GM04504 (cell line): ENCODE data around the gene ARHGEF40.

ENCODE experiments used
- DNase-seq: peaks from one replicate; pipeline ENCODE4 v3.0.0-alpha.2; 2012; ENCODE audit warnings: low read depth

Gene ARHGEF40

DNA sequence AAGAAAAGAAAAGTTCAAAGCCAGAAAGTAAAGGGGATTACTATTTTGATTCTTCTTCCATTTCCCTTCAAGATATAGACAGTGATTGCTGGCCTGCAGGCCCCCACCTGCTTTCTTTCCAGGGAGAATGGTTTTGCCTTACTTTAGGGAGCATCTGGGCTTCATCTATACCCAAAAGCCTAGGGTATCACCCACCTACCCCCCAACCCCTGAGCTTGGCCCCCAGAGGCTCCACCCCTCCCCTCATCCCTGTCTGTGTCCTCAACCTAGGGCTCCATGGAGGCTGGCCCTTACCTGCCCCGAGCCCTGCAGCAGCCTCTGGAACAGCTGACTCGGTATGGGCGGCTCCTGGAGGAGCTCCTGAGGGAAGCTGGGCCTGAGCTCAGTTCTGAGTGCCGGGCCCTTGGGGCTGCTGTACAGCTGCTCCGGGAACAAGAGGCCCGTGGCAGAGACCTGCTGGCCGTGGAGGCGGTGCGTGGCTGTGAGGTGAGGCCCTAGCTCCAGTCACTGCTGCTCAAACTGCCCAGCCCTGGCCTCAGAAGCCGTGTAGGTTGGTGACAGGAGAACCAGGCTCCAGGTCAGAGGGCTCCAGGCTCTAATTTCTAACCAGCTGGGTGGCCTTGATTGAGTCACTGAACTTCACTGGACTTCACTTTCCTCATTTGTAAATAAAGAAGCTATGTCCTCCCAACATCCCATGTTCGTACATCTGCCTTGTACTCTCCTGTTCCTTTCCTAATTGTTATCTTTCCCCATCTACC is 13.6 kb downstream of the ARHGEF40 start:
- no peak for DNase-seq

DNA sequence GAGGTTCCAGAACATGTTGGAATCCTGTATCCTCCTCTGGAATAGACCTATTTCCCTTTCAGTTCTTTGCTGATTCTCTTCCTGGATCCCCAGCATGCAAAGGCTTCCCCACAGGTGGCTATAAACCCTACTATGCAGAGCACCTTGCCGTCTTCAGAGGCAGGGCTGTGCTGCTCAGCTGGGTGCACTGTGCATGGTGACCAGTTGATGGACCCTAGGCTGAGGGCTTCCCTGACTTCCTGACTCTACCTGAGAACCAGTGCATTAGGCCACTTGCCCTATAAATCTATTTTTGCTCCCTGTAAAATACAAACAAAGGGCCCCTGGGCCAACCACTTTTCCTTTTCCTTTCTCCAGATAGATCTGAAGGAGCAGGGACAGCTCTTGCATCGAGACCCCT is 14.3 kb downstream of the ARHGEF40 start:
- no peak for DNase-seq

DNA sequence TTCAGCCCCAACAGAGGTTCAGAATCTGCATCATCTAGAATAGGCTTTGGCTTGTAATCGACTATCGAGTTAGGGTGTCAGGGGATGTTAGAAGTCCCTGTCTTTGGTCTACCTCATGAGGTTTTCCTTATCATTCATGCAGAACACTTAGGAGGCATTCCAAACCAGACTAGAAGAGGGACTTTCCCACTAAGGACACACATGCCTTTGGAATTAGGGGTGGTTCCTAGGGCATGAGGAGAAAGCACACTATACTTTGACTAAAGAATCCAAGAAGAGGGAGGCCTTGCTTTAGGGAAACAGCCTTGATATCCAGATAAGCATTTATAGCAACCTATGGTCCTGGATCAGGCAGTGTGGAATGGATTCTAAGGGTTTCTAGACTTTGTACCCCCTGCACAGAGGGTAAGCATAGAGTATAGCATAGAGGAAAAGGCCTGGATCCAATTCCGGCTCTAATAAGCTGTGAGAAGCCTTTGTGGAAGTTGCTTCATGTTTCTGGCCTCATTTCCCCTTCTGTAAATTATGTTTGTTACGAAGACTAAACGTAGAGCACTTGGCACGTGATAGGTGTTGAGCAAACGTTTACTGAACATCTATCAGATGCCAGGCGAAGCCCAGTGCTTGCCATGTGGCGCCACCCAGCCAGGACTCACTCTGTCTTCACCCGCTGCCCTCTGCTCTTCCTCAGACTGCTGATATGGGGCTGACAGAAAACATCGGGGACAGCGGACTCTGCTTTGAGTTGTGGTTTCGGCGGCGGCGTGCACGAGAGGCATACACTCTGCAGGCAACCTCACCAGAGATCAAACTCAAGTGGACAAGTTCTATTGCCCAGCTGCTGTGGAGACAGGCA is 15.1 kb downstream of the ARHGEF40 start:
- no peak for DNase-seq

DNA sequence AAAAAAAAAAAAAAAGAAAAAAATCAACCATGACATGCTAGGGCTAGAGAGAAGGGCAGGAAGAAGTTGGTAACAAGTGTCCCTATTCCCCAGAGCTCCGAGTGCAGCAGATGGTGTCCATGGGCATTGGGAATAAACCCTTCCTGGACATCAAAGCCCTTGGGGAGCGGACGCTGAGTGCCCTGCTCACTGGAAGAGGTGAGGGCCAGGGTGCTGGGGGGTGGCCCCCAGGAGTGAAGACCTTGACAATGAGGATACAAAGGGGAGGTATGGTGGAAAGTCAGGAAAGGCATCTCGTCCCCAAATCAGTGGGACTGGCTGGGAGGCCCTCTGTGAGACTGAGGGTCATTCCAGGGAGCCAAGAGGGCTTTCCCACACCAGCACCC is 16.8 kb downstream of the ARHGEF40 start:
- DNase-seq: no peak

DNA sequence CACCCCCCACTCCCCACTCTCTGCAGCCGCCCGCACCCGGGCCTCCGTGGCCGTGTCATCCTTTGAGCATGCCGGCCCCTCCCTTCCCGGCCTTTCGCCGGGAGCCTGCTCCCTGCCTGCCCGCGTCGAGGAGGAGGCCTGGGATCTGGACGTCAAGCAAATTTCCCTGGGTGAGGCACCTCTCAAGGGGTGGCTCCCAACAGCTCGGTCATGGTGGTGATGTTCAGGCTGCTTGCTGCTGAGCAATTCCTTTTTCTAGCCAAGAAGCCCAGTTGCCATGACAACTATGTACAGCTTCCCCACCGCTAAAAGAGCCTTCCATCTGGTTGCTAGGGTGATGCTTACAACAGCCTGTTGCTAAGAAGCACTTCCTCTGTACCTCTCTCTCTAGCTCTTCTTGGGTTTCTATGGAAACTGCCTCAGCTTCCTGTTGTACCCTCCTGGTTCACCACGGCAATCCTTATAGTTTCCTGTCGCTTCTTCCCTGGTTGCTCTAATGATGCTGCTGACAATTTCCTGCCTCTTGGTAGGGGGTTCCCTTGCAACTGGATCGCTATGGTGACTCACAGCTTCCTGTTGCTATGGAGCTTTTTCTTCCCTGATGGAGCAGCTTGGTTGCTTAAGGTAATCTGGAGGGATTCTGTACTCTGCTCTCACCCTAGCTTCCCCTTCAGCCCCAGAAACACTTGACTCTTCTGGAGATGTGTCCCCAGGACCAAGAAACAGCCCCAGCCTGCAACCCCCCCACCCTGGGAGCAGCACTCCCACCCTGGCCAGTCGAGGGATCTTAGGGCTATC is 17.4 kb downstream of the ARHGEF40 start:
- DNase-seq: peak; percentile 75

DNA sequence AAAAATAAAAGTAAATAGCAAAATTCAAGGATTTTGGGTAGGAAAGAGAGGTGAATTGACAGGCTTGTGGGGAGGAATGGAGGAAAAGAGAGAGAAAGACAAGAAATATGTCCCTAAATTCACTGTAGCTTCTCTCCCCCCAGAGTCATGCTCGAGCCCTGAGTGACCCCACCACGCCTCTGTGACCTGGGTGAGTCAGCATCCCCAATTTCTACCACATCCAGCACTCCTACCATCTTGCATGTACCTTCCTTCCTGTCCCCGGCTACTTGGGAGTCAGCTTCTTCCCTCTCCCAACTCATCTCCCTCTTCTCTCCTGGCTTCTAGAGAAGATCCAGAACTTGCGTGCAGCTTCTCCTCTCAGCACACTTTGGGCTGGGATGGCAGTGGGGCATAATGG is 18.6 kb downstream of the ARHGEF40 start:
- no peak for DNase-seq

DNA sequence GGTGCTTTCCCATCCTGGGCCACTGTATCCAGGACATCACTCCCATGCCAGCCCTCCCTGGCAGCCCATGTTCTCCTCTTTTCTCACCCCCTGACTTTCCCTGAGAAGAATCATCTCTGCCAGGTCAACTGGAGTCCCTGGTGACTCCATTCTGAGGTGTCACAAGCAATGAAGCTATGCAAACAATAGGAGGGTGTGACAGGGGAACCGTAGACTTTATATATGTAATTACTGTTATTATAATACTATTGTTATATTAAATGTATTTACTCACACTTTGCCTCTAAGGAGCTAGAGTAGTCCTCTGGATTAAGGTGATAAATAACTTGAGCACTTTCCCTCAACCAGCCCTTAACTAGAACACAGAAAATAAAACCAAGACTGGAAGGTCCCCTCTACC is 19.2 kb downstream of the ARHGEF40 start:
- DNase-seq: no peak

DNA sequence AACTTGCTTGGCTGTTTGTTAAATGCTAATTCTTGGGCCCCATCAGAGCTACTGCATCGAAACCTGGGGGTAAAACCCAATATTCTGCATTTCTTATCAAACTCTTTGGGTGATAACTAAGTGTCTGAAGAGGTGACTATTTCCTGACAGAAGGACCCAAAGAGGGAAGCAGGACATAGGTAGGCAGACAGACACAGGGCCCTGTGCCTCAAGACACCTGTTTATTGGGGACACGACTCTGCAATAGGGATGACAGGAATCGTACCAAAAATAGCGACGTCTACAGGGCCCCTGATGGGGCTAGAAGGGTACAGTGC is 19.7 kb downstream of the ARHGEF40 start:
- no peak for DNase-seq

DNA sequence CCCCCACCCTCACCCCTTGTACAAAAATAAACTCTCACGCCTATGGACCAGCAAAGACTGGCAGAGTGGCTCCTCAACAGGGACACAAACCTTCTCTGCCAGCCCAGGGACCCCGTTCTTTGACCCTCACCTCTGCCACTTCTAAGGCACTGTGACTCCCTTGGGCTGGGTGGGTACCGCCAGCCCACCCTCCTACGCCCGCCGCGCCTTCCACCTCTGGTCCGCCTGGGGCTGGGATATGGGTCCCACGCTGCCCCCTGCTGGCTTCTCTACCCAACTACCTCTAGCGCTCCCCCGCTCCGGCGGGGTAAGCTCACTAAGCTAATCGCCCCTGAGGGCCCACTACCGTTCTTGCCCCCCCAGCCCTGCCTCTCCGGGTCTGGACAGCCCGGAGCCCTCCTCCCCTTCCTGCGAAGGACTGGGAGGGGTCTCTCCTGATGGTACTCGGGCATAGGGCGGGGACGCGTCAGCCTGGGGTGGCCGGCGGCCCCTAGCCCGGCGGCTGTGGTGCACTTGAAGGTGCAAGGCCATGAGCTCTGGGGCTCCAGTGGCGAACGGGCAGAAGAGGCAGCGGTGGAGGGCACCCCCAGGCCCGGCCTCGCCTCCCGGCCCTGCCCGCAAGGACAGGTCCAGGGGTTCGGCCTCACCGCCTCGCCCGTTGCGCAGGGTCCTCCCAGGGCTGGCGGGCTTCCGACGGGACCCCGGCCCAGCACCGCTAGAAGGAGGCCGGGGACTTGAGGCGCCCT is 20.3 kb downstream of the ARHGEF40 start:
- no peak for DNase-seq

DNA sequence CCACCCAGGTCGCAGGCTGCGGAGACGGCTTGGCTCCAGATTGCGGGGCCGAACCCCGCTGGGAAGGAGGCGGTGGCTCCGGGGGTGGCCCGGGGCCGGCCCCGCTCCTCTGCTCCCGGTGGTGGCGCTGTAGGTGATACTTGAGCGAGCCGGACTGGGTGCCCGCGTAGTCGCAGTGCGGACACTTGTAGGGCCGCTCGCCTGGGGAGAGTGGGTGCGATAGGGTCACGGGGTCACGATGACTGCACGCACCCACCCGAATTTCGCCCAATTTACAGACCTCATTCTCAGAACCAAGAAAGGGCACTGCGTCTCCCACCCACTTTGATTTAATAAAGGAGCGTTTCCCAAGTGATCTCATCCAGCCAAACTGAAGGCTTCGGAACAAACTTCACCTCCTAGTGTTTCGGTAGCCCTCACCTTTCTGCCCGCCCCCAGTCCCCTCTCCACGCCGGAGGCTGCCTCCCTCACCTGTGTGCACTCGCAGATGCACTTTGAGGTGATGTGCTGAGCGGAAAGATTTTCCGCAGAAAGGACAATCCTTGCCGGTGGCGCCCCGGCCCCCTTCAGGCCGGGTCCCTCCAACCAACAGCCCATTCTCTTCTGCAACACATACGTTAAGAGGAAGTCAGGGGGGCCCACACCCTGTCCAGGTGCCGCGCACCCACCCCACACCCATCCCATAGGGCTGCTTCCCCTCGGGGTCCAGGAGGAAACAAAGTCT is 21.0 kb downstream of the ARHGEF40 start:
- DNase-seq: no peak

DNA sequence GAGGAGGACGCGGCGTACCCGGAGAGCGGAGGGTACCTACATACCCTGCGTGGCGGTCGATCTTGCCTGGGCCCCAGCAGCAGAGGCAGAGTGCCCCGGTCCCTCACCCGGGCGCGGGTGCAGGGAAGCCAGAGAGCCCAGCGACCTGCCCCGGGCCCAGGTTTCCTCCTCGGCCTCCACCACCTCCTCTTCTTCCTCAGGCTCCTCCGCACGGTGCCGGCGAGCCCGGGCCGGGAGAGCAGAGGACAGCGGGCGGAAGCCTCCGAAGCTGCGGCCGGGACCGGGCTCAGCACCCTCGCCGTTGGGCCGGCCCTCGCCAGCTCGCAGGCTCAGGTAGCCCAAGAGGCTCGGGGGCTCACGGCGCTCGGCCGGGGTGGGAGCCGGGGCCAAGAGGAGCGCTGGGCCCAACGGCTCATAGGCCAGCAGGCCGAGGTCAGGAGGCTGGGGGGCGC is 21.7 kb downstream of the ARHGEF40 start:
- no peak for DNase-seq

DNA sequence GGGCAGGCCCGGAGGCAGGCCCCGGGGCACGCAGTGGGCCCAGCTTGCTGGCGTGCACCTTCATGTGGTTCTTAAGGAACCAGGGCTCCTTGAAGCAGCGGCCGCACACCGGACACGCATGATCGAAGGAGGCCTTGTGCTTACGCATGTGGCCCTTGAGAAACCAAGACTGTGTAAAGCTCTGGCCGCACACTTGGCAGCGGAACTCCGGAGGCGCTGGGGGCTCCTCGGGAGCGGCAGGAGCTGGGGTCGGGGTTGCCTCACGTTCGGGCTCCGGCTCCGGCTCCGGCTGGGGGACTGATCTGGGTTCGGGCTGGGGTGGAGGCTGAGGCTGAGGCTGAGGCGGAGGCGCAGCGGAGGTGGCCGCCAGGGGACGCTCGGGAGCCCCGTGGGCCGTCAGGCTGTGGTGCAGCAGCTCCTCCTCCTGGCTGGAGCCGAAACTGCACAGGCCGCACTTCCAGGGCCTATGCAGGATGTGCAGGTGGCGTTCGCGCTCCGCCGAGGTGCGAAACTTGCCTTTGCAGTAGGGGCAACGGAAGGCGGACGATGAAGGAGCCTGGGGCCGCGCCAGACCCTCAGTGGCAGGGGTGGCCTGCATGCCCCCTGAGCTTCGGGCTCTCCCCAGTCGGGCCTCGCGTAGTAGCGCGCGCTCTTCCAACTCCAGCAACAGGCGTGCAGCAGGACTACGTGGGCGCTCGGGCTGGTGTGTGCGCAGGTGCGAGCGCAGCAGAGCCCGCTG is 22.3 kb downstream of the ARHGEF40 start:
- no peak for DNase-seq

DNA sequence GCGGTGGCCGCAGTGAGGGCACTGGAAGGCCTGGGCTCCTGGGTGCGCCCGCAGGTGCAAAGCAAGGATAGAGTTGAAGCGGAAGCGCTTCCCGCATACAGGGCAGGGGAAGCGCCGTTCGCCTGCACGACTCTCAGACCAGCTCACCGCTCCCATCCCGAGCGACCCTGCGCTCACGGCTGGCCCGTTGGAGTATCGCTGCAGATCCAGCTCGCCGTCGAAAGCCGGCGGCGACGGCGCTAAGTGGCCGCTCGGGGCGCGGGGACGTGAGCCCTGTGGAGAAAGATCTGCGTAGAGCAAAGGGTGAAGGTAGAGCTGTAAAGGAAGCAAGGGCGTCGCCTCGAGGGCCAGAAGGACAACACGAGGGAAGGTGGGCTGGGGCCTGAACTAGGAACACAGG is 22.9 kb downstream of the ARHGEF40 start:
- DNase-seq: no peak

DNA sequence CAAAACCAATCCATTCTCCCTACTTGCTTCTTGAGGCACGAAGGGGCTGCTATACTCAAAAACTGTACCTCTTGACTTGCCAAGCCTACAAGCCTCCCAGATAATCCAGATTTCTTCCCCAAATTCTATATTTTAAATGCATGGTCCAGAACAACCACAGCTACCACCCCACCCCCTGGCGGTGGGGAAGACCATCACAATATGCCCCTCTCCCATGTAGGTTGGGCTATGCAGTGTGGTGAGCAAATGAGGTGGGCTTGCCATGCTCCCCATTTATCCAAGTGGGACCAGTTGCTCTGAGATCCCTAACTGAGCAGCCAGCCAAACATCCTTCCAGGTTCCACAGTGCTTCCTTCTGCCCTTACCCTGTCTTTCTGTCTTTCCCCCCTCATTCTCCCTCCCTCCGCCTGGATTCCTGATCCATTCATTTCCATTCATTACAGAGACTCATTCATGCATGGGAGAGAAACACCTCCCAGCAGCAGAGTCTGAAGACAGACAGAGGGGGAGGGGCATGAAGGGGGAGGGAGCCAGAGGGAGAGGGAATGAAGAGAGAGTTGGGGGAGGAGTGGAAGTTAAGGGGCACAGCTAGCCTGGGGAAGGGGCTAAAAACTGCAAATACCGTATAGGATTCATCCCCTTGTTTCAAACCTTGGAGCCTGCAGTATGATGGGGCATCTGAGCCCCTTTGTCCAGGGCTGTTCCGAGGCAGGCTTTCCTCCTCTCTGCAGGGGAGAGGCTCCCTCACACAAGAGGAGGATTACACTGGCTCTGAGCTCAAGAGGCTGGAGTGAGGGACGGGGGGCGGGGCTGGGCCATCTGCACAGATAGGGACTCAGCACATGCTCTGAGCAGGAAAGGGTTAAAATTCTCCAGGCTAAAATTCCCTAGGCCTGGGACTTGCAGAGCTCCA is 23.9 kb downstream of the ARHGEF40 start:
- DNase-seq: no peak

DNA sequence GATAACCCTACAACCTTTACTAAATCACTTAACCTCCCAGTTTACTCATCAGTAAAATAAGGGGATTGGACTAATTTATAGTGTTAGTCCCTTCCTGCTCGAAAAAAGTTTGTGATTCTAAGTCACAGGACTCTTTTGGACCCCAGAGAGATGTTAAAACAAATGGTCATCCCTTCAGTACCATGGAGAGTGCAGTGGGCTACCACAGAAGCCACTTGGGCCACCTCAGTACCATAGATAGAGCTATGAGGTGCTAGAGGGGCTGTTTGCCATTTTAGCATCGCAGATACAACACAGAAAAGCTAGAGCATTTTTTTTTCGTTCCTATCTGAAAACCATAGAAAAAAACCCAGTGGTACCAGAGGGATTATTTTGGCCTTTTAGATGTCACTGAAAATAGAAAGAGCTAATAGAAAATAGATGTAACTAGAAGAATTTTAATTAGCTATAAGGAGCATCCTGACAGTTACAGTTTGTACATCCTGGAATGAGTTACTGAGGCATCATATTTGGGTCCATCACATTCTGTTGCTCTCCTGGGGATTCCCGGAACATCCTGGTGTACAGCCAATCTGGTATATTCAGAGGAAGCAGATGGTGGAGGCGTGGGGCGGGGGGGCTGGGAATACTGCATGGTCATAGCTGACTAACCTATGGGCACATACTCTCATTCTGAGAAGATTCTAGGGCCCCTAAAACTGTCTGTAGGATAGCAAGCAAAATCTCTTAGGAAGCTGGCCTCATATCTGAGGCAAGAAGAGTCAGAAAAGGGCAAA is 25.5 kb downstream of the ARHGEF40 start:
- DNase-seq: no peak

DNA sequence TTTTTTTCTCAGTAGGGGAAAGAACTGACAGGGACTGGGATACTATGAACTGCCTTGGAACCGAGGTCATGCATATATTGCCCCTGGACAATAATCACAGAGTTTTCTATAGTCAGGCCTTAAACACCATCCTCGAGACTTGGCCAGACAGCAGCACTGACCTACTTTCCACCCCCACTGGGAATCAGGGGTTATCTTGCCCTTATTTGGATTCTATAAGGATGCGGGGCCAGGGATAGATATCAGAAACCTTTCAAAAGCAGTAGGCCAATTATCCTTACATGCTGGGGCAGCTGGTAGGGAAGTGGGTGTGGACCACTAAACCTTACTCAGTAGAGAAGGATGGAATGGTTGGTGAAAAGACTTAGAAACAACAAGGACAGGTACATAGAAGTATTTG is 26.3 kb downstream of the ARHGEF40 start:
- DNase-seq: no peak

DNA sequence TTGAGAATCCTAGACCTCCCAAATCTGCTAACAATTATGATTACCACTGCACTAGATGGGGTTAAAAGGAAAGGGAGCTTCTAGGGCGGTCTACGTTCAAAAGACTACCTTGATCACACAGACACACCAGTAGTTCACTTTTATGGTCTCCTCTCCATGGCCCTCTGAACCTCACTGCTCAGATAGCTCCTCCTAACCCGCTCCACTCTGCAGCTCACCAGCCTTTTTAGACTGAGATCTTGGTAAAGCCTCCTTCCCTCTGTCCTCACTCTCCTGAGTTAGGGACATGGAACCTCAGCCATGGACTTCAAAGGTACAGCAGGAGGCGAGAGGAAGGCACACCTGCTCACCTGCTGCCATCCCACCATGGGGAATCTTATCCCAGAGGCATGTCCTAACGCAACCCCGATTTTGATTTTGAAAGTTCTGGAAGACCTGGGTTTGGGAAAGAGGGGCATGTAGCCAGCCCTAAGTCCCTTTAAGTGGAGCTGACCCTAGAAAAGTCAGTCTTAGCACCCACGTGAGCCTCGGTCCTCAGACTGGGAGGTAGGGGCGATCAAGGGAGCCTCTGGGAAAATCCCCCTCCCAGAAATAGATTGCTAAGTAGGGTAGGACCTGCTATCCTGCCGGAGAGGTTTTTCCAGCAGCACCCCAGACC is 27.0 kb downstream of the ARHGEF40 start:
- DNase-seq: no peak

DNA sequence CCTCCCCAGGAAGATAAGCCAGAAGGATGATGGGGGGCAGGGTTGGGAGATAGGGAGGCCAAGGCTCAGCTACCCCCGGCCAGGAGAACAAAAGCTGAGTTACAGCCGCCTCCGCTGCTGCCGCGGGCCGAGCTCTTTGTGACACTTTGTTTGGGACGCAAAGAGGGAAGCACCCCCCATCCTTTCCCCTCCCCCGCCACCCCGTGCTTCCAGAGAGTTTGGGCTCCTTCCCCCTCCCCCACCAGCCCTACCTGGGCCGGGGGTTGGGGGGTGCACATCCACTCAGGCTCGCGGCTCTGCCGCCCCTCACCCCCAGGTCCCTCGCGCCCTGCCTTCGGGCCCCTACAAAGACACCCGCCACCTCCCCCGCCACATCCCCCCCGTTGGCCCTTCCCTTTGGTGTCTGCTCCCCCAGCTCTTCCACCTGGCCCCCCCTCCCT is 27.6 kb downstream of the ARHGEF40 start:
- DNase-seq: no peak
